ENCODE results near the gene SLC39A11.
"Not testable (repeated sequence)": the region's sequence is repeated elsewhere in the genome, so short reads cannot be mapped to it uniquely, and the experiment has no call there.

Gene SLC39A11

GRCh38 chr17:72732893-72733618, 359.4 kb downstream of the SLC39A11 start:
- DNase-seq = no peak

DNA sequence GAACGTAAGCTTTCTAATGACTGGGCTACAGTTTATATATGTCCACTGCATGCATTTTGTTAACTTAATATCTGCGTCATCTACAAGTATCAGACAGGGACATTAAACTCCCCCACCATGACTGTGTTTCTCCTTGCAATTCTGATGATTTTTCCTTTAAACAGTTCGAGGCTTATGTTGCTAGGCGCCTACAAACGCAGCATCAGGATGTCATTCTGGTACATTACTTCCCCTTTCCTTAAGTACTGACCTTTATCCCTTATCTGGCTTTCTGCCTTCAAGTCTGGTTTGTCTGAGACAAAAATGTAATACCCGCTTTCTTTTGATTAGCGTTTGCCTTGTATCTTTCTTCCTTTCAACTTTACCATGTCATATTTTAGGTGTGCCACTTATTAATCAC, 362.4 kb downstream of the SLC39A11 start:
- no peak for DNase-seq

GRCh38 chr17:72726936-72727335, 365.6 kb downstream of the SLC39A11 start:
- peak; percentile 10 for DNase-seq

DNA sequence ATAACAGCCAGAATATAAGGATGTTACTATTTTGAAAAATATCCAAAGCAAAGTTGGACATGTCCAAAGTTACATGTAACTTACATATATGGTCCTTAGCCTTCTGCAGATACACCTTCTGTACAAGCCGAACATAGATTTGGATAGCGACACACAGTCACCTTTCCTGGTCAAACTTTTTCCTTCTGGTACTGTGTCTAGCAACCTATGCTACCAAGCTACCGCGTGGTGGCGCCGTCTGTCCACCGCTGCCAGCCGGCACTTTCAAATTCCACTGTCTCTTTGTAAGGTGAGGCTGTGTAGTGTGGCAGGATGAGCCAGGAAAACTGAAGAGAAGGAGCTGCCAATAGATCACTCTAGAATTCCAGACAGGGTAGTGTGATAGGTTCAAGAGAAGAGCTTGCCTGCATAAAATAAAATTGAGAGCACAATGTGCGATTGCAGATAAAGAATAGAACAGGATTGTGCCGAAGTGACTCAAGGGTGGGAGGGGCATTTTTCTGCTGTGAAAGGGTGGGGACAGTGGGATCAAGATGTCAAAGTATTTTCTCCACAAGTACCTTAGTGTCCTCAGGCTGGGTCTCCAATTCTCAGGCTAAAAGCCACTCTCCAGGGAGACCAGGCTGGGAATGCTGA, 366.9 kb downstream of the SLC39A11 start:
- no peak for DNase-seq

- no peak for DNase-seq
Observed at GRCh38 chr17:72724267-72724666, 368.2 kb downstream of the SLC39A11 start.

DNA sequence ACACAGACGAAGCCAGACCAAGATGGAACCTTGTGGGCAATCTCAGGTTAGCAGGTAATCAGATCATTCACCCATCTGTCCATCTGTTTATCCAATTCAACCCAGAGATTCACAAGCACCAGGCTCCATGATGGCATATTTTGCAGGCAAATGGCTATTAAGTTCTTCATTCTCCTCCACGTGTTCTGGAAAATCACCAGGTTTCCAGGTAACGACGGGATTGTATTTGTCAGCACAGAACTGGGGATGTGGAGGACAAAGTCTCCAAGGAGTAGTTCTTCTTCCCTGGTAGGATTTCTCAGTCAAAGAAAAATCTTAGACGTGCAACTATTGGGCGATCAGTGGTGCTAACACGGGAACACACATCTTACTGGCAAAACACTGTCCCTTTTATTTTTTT, 368.8 kb downstream of the SLC39A11 start:
- no peak for DNase-seq

DNA sequence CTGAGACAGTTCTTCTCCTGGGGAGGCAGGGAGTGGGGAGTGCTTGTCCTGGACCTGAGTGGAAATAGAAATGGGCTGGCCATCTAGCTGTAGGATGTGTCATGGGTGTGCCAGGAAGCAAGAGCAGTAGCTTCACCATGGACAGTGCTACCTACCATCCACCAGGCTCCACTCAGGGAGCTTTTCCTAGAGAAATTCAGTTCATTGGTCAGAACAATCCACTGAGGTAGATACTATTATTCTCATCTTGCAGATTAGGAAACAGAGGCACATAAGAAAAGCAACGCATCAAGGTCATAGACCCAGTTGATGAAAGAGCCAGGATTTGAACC, 372.0 kb downstream of the SLC39A11 start:
- DNase-seq = no peak

- no peak for DNase-seq
Observed at GRCh38 chr17:72719578-72720493, 372.7 kb downstream of the SLC39A11 start.

GRCh38 chr17:72719206-72719577, 373.3 kb downstream of the SLC39A11 start:
- DNase-seq = no peak

DNA sequence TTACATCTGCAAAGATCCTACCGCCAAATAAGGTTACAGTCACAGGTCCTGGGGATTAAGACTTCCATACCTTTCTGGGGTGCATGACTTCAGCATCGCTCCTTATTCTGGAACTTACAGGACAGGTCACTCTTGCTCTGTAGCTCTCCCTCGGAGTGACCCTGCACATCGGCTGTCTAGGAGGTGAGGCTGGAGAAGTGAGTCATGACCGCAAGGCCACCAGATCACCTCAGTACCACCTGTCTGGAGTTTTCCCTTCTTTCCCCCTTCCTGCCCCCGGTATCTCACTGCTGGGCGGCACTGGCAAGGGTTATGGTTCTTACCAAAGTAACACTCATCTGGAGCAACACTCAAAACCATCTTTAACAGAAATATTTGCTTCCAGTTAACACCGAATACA, 374.8 kb downstream of the SLC39A11 start:
- DNase-seq = no peak

- no peak for DNase-seq
Observed at GRCh38 chr17:72717276-72717675, 375.2 kb downstream of the SLC39A11 start.

DNA sequence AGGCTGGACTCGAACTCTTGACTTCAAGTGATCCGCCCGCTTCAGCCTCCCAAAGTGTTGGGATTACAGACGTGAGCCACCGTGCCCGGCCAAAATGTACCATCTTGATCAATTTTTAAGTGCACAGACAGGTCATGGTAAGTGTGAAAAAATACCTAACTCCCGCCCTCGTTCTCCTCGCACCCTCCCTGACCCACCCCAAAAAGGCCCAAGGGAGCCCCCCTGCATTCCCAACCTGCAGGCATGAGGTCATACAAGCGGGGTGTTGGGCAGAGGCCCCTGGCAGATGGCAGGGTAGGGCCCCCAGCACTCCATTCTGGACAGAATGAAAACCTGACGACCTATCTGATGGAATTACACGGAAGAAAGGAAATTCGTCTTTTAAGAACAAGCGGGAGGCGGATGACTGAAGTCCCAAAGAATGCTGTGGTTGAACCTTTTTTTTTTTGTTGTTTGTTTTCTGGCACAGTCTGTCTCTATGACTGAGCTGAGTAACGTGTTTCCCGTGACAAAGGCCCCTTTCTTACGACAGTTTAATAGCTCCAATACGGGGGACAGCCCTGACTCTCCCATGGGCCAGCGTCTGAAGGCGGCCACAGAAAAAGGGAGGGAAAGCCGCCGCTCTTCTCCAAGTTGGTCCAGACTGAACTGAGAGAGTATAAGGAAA, 376.4 kb downstream of the SLC39A11 start:
- no peak for DNase-seq

DNA sequence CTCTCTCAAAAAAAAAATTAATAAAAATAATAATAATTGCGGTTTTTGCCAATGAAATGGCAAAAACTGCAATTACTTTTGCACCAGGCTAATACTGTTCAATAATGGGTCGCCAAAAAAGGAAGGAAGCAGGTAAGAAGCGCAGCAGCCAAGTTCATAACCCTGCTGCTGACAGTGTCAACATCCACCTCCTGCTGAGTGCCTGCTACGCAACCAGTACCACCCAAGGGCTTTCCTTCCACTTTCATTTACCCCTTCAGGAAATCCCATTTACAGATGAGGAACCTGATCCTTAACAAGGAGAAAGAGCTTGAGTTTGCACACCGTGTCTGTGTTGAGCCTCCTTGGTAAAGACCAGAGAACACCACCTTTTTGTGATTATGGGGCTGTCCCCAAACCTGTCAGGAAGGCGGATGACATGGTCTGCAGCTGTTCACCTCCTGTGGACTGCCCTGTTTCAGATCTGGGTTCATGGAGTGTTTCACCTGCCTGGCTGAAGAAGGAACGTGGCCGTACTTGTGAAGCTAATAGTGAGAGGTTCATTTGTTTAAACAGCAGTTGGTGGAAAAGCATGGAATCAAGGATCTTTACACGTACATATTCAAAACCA, 378.0 kb downstream of the SLC39A11 start:
- no peak for DNase-seq

GRCh38 chr17:72713701-72714100, 378.8 kb downstream of the SLC39A11 start:
- no peak for DNase-seq

DNA sequence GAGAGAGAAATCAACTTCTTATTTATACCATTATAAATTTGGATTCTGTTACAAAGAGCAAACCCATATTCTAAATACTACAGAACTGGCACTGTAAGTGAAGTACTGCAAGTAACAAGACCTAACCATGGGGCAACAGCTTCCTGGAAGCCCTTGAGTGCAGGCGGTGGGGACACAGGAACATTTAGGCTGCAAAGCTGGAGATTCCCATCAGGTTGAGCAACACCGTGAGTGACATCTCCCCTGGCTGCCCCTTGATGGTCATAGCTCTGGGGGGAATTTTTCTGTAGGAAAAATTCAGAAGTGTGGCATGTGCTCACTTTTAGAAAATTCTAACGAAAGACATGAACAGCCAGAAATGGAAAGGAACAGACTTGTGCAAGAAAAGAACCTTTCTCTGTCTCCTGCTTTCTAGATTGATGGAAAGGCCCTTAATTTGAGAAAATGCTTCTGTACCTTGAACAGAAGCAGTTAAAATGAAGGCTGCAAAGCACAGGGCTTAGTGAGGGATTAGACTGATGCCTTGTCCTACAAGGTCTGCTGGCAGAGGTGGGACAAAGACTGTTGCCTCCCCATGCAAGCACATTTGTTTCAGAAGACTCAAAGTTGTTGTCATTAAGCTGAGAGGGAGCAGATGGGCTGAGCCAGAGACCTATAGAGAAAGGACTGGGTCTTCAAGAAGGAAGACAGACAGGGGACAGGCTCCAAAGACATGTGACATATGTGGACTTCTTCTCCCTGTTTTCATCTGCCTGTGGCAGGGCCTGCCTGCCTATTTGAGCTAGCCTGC, 380.8 kb downstream of the SLC39A11 start:
- no peak for DNase-seq

DNA sequence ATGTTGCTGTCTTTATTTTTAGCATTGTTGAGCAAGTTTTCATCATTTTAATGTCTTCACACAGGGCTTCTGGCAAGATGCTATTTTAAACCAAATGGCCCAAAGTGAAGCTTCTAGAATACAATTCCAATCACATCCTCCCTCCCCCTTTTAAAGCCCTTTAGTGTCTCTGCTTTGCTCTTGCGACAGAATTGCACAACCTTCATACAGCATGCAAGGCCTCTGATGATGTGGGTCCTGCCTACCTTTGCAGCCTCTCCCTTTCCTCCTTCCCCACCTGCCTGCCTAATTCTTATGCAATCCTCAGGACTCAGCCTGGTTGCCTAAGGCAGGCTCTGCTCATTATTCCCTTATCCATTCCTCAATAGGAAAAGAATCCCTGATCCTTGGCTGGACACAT, 381.7 kb downstream of the SLC39A11 start:
- DNase-seq = peak; percentile 11

- no peak for DNase-seq
Observed at GRCh38 chr17:72710202-72710601, 382.3 kb downstream of the SLC39A11 start.

DNA sequence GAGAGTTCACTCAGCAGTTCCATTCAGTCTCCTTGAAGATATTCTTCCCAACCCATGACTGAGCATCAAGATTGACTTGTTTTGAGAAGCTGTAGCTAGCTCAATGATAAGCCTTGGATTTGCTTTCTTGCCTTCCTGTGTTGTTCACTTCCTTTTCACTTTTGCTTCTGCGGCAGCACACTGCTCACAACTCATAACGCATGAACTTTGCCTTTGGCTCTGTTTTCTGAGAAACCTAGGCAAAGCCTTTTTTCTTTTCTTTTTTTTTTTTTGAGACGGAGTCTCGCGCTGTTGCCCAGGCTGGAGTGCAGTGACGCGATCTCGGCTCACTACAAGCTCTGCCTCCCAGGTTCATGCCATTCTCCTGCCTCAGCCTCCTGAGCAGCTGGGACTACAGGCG, 383.8 kb downstream of the SLC39A11 start:
- DNase-seq = not testable (repeated sequence)

GRCh38 chr17:72707881-72708280, 384.6 kb downstream of the SLC39A11 start:
- no peak for DNase-seq

DNA sequence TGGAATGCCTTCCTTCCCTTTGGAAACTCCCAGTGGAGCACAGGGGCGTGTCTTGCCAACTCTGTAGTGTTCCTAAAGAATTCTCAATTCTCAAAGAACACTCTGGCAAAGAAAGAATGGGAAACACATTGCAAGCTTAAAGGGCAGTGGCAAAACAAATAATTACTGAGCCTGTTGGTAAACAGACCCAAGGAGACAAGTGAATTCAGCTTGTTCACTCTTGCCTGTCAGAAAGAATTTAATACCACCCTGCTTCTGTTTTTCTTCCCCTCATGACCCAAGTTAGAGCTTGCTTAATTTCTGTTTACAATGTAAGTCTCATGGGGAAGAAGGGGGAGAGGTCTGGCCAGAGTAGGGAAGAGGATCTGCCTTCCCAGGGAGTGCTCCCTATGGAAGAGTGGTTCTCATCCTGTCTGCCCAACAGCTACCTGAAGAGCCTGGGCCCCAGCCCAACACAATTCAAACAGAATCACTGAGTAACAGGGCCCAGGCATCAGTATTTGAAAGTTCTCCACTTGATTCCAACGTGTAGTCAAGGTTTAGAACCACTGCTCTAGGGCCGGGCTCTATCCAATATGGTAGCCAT, 386.0 kb downstream of the SLC39A11 start:
- DNase-seq = no peak

- no peak for DNase-seq
Observed at GRCh38 chr17:72705905-72706395, 386.5 kb downstream of the SLC39A11 start.

Measured in NK-92 treated with Interleukin-12 subunit alpha and Interleukin-12 subunit beta, amount 100 ng/mL, for 24 hours (cell line).